Germinal center (tissue), 1 donor: Measurements from ENCODE around the gene RASAL3.
"Not testable (repeated sequence)": the region's sequence is repeated elsewhere in the genome, so short reads cannot be mapped to it uniquely, and the experiment has no call there.

Experiments
- DNase-seq: peaks from one replicate; pipeline ENCODE4 v3.0.0; 2012; ENCODE audit warnings: mixed read lengths, low spot score

The RASAL3 gene

GRCh38 chr19:15473821-15474220, 9.5 kb upstream of the RASAL3 start:
- not testable (repeated sequence) for DNase-seq

DNA sequence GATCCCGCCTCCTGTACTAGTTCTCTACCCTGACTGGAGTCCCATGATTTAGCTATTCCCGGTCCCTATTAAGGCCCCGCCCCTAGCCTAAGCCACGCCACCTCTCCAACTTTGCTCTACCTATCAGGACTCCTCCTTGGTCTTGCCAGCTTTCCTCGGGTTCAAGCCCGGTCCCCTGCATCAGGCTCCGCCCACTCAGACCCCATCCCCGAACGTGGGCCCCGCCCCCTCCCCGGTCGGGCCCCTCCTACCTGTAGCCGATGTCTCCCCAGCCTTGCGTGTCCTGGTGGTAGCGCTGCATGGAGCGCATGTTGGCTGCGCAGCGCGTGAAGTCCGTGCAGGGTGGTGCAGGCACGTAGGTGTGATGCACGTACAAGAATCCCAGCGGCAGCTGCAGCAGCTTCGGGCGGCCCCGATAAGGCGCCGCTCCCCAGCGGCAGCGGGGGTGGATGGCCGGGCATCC, 7.3 kb upstream of the RASAL3 start:
- DNase-seq, result no peak

- DNase-seq, result no peak
These were observed 5.4 kb upstream of the RASAL3 start for GRCh38 chr19:15469513-15470297.

DNA sequence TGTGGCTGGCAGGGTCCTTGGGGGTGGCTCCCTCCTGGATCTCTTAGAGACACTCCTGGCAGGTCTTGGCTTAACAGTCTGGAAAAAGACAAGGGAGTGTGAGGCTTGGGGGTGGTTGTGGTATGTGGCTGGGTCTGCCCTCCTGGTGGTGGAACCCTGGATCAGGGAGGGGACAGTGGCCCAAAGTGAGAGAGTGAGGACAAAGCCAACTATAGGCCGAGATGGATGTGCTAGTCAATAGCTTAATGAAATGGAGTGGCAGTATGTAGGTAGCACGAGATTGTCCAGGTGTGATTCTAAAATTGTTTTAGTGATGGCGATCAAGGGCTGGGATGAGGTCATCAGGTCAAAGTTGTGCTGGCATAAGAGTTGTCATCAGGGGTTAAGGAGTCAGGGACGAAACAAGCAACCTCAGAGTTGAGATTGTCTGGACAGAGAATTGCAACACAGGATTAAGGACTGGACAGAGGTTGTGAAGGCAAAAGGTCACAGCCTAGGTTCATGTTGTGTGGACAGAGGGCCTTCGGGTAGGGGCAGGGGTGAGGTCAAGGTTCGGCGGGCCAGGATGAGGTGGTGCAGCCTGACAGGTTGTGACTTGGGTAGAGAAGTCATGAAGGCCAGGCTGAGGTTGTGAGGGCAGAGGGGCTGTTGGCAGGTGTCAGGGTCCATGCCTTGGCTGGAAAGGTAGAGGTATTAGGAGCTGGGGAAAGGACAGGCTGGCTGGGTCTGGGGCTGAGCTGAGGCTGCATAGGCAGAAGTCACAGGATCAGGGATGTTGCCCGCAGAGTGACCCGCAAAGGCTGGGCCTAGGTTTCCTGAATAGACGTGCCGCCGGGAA, 4.5 kb upstream of the RASAL3 start:
- no peak for DNase-seq

DNA sequence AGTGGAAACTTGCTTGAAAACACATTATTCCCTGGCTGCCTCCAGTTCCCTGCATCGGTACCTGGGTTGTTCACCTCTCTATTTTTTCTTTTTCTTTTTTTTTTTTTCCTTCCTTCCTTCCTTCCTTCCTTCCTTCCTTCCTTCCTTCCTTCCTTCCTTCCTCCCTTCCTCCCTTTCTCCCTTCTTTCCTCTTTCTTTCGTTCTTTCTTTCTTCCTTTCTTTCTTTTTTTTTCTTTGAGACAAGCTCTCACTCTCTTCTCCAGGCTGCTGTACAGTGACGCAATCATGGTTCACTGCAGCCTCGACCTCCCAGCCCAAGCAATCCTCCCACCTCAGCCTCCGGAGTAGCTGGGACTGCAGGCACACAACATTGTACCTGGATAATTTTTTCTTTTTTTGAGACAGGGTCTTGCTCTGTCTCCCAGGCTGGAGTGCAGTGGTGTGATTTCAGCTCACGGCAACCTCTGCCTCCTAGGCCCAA, 3.4 kb upstream of the RASAL3 start:
- DNase-seq, result no peak

DNA sequence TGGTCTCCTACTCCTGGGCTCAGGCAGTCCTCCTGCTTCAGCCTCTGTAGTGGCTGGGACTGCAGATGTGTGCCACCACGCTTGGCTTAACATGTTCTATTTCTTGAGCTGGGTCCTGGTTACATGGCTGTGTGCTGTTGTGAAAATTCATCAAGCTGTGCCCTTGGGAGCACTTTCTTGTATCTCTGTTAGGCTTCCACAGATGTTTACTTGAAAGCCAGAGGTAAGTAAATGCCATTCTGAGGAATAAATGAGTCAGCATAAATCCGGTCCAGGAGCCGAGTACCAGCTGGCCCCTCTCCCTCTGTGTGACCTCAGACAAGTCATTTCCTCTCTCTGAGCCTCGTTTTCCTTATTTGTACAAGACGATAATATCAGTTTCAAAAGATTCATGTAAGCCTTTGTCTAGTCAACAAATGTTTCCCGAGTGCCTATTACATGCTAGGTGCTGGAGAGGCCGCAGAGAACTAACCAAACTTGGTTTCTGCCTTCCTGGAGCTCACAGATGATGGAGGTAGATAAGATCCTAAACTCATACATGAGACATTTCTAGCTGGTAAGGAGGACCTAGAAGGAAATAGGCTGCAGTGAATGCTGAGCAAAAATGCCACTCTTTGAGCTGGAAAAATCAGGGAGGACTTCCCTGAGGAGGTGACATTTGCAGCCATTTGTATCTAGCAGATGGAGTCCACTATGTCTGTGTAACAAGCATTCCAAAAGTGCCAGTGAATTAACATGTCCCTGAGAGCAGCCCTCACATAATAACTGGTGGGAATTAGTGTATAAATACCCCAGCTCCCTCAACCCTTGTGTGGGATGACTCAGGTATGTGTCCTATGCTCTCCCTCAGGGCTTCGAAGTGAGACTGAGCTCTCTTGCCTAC, 2.7 kb upstream of the RASAL3 start:
- no peak for DNase-seq

- DNase-seq, result peak; percentile 69
These were observed 428 bp downstream of the RASAL3 start for GRCh38 chr19:15463861-15464371.

DNA sequence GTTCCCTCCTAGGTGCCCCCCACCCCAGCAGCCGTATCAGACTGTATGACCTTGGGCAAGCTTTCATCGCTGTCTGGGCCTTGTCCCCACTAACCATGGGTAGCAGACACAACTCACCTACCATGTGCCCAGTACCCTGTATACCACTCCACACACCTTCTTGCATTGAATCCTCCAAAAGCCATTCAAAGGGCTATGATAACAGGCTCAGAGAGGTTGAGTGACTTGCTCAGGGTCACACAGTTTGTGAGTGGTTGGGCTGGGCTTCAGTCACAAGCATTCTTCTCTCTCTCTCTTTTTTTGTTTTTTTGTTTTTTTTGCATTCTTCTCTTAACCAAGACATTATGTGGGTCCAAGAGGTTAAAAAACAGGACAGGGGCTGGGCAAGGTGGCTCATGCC, 2.6 kb downstream of the RASAL3 start:
- no peak for DNase-seq

DNA sequence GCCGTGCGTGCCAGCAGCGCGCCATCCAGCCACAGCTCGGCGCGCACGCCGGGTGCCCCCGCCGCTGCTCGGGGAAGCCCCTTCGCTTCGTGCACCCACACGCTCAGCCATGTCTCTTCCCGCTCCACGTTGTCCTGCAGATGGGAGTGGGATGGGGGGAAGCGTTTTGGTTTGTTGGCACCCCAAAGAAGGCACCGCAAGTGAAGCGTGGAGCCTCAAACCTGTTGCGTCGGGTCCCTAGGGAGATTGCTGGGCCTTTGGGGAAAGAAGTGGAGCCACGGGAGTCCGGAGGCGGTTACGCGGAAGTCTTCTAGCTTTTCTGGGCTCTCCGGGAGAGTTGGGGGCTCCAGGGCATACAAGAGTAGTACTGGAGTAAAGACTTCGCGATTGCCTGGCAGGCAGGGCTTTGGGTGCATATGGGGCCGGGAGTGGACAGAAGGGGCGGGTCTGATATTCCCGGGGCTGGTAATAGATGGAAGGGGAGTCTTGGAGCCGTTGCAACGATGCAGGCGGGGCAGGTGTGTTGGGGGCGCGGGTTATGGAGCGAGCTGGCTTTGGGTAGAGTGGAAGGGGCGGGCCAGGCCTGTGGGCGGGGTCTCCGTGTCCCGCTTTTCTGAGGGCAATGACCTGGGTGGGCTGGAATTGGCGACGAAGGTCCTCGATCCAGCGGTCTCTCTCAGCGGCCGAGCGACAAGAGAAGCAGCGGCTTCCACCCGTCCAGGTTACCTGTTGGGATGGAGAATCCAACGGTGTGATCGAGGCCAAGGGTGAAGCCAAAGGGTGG, 6.5 kb downstream of the RASAL3 start:
- no peak for DNase-seq

DNA sequence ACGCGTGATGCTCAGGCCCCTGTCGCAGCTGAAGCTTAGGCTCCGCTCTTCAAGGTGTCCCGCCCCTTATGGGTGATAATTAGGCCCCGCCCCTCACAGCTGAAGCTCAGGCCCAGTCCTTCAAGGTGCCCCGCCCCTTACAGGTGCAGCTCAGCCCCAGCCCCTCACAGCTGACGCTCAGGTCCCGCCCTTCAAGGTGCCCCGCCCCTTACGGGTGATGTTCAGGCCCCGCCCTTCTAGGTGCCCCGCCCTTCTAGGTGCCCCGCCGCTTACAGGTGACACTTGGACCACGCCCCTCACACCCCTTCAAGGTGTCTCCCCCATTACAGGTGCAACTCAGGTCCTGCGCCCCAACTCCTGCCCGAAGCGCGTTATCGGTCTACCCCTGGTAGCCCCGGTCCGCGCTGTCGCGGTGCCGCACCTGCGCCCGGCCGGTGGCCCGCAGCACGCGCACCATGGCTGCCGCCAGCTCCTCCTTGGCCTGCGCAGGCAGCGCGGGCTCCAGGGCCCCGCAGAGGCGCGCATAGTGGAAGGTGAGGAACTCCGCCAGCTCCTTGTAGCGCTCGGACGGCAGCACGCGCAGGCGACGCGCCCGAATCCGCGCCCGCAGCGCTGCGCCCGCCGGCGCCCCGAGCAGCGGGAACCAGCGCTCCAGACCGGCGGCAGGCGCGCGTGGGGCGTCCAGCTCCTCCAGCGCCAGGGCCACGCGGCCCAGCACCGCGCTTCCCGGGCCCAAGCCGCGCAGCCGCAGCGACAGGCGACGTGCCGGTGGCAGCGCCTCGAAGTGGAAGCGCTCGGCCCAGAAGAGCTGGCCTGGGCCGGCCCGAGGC, 7.3 kb downstream of the RASAL3 start:
- DNase-seq, result no peak

DNA sequence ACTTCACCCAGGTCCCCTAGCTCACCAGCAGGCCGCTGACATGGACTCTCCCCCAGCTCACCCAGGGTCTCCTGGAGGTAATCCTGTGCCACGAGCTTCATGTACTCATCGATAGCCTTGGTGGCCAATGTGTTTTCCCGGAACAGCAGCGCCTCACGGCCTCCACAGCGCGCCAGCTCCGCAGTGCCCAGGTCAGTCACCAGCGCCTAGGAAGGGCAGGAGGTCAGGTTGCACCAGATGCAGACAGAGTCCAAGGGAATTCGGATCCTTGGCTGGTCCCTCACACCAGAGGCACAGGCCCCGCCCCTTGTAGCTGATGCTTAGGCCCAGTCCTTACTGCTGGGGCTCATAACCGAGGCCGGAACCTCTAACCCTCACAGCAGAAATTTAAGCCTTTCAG, 7.9 kb downstream of the RASAL3 start:
- DNase-seq, result no peak

DNA sequence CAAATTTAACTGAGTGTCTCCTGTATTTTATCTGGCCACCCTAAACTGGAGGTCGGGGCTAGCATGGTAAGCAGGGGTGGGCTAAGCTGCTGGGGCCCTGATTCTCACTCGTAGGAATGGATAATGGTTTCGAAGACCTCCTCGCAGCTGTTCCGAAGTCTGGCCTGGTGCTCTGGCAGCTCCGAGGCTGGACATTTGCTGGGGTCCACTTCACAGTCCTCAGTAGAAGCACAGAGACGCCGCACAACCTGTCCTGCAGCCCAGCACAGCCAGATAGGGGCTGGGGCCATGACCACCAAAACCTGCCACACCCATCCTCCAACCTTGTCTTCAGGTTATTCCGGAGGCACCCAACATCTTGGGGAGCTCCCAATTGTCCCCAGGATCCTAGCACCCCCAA, 8.3 kb downstream of the RASAL3 start:
- DNase-seq, result no peak

DNA sequence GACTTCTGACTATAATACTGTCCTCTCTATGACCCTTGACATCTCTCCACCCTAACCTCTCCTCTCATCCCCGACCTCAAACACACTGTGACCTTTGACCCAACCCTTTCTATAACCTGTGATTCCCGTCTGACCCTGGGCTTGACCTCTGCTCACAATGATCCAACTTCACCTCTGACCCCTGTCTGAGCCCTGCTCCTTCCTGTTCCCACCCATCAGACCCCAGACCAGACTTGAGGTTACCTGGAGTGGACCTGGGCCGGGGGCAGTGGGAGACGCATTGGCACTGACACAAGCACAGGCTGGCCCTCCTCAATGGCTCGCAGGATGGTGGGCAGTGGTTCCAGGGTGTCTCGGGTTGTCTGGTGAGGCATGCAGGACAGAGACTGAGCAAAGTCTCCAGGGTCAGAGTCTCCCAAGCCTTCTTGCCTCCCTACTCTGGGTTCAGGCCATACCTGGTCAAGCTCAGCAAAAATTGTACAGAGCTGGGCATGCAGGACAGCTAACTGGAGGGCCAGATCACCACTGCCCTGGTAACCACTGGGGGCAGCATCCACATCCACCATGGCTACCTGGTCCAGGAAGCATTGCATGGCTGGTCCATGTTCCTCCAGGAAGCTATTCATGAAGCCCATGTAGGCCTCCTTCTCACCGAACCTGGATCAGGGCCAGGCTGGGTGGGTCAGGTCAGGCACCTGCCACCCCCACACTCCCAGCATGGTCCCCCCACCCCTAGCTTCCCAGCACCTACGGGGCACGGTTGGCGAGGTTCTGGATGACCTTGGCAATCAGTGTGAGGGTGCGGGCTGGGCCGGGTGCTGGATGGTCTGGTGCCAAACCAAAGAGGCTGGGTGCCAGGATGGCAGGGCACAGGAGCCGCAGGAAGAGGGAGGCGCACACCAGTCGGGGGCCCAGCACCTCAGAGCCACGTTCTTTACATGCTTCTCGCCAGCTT, 10.2 kb downstream of the RASAL3 start:
- no peak for DNase-seq

- DNase-seq, result no peak
These were observed 11.2 kb downstream of the RASAL3 start for GRCh38 chr19:15453091-15453578.

GRCh38 chr19:15452111-15453047, 12.0 kb downstream of the RASAL3 start:
- no peak for DNase-seq

- no peak for DNase-seq
These were observed 13.8 kb downstream of the RASAL3 start for GRCh38 chr19:15450528-15450890.

- peak; percentile 86 for DNase-seq
These were observed 14.5 kb downstream of the RASAL3 start, which contains the start of gene WIZ for GRCh38 chr19:15449620-15450527. Gene WIZ, minus strand, starts transcription at chr19:15449956. Its CDS starts 1,649 bp downstream, at chr19:15448307.
